Panc1 (cell line): ENCODE measurements around the gene PPARG.

ENCODE experiments used
- CTCF ChIP-seq: fragments of 450-650 bp; IDR thresholded peaks from 2 replicates; pipeline ENCODE4 v1.5.1; 2017; ENCODE audit warnings: mild to moderate bottlenecking
- SIN3A ChIP-seq: IDR thresholded peaks from 2 replicates; pipeline ENCODE4 v1.6.1; 2012; ENCODE audit warnings: low read depth, mild to moderate bottlenecking, low read length, moderate library complexity, borderline replicate concordance; ENCODE audit not compliant: insufficient read depth

DNA sequence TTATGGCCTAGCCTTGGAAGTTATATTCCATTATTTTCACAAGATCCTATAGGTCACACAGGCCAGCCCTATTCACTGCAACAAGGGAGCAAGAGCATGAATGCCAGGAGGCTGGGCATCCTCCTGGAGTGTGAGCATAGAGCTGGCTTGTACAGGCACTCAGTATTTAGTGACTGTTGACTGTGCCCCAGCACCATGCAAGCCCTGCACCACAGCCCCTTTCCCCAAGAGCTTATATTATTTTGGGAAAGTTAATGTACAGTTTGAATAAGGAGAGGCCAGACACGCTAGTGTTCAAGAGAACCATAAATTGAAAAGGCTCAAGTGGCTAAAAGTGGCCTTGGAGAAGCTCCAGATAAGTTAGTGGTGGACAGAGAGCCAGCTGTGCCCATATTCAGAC lies 163.1 kb downstream of the PPARG start:
- TF ChIP-seq SIN3A (no peak), CTCF (no peak)
